NK-92 (cell line): ENCODE measurements around the gene STRBP.

Experiments
- DNase-seq: peaks from one replicate; lab custom pipeline; 2025; ENCODE audit not compliant: unreplicated experiment; lab: John Stamatoyannopoulos, UW

STRBP gene

DNA sequence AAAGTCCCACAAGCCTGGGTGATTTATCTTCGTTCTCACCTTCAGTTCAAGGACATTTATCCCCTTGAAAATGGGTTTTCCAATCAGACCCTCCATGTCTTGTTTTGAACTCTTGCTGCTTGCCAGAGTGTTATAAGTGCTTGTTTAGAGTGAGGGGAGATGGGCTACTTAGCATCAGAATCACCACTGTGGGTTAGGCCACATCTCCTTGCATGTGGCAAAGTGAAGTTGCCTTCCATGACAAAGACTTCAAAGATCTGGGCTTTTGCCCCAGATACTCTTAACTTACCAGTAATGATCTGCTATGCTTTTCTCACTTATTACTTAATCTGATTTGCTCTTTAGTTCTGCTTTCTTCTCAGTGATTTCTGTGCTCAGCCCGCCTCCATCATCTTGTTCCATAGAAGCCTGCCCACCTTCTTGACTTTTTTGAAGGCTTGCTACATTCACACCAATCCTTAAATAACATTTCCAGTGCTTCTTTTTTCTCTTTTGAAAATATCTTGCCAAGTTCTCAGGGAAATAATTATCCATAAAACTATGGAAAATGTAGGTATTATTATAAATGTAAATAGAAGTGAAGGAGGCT is 195.9 kb downstream of the STRBP start:
- no peak for DNase-seq
